Measurements from ENCODE around the gene MSH5. TPM values are rescaled to one million over a fixed set of nuclear protein-coding genes. Genes with fewer than 3 reads are reported as not detected.

The MSH5 gene
- total and polyA plus RNA-seq, 2 of the 13 experiments (the other 11 are each of a cell fraction or from before 2014, with no cell fraction given): 10.2 to 38.7 TPM

DNA sequence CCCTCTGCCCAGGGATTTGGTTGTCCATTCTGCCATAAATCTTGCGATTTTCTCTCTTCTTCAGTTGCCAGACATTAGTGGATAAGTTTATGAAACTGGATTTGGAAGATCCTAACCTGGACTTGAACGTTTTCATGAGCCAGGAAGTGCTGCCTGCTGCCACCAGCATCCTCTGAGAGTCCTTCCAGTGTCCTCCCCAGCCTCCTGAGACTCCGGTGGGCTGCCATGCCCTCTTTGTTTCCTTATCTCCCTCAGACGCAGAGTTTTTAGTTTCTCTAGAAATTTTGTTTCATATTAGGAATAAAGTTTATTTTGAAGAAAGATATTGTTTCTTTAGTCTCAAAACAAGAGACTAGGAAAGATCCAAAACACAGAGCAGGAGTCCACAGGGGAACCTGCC lies 22.6 kb downstream of the MSH5 start, which contains the start of gene SAPCD1:
TSS of gene SAPCD1 (plus strand) at position 301 of the 400 bp plus-strand sequence. CDS start 399 bp downstream, outside the sequence.
- H2AFZ ChIP-seq (ENCODE audit: low read length): no peak within 1 kb of the TSS
- H3K27me3 ChIP-seq (ENCODE audit: control insufficient read depth in 1 of 2, insufficient read depth in 2 of 2, low read length in 2 of 2): no peaks in the 10 kb centered on the region
- no peak for DNase-seq (ENCODE audit: low spot score)
- H3K36me3 ChIP-seq (replicated peaks in 1 of 2; ENCODE audit: control insufficient read depth in 1 of 2, insufficient read depth in 2 of 2, low read length in 2 of 2): peaks cover 0 to 2% of the 10 kb centered on the region in 2 experiments; a peak in 3 of 5 replicates
- BruUV-seq (replicated peaks): no TSS peak
- in situ Hi-C loops (cut with HindIII; ENCODE audit: extremely low pct_ligation_motif_present, low pct_unique_long_range_greater_than_20kb): no loop called here
- ATAC-seq: no peak
- CTCF ChIA-PET (ENCODE audit: low intra/inter-chr PET ratio, low total read pairs): no interaction called here
- no peaks in the 10 kb centered on the region for H4K20me1 ChIP-seq (ENCODE audit: insufficient read depth, low read length)
- TF ChIP-seq NKX3-1 (CRISPR knock-in tag; IDR thresholded peaks at IDR 0.05) (no peak), ZSCAN21 (CRISPR knock-in tag; IDR thresholded peaks at IDR 0.05; ENCODE audit: borderline replicate concordance) (no peak), HNRNPUL1 (IDR thresholded peaks at IDR 0.05; ENCODE audit: low read depth, low read length) (no peak), ZSCAN25 (CRISPR knock-in tag; IDR thresholded peaks at IDR 0.05) (no peak)
- H3K27ac ChIP-seq (ENCODE audit: extremely low read length, insufficient read depth, low read length): no peak within 1 kb of the TSS
- H3K4me2 ChIP-seq (ENCODE audit: low read depth, low read length): no peak within 1 kb of the TSS
- intact Hi-C loops (cut with micrococcal nuclease; ENCODE audit: unreplicated experiment): no loop called here
- peaks cover 45% of the 10 kb centered on the region for H3K4me1 ChIP-seq (ENCODE audit: insufficient read depth, low read length)
- WGBS (ENCODE audit: low lambda C conversion rate): 77% methylated on average over 4 of the region's 4 CpGs
- no peak within 1 kb of the TSS for H3K9ac ChIP-seq (ENCODE audit: insufficient read depth, low read depth, low read length)
- no peak for FAIRE-seq
- POLR2A ChIA-PET: interaction anchor here (1.0 to 11.5 kb wide), 3 partner anchors 24 to 25 kb away, joined by 3 to 96 read pairs (median 10); partner anchors contain the start of genes CLIC1 and MSH5
- H3K79me2 ChIP-seq (ENCODE audit: insufficient read depth, low read length): no peaks in the 10 kb centered on the region
- no peak within 1 kb of the TSS for H3K4me3 ChIP-seq (replicated peaks in 1 of 3; ENCODE audit: insufficient read depth in 1 of 3, low read depth in 2 of 3, low read length in 3 of 3)
- H3K9me3 ChIP-seq (ENCODE audit: low read length): no peaks in the 10 kb centered on the region

DNA sequence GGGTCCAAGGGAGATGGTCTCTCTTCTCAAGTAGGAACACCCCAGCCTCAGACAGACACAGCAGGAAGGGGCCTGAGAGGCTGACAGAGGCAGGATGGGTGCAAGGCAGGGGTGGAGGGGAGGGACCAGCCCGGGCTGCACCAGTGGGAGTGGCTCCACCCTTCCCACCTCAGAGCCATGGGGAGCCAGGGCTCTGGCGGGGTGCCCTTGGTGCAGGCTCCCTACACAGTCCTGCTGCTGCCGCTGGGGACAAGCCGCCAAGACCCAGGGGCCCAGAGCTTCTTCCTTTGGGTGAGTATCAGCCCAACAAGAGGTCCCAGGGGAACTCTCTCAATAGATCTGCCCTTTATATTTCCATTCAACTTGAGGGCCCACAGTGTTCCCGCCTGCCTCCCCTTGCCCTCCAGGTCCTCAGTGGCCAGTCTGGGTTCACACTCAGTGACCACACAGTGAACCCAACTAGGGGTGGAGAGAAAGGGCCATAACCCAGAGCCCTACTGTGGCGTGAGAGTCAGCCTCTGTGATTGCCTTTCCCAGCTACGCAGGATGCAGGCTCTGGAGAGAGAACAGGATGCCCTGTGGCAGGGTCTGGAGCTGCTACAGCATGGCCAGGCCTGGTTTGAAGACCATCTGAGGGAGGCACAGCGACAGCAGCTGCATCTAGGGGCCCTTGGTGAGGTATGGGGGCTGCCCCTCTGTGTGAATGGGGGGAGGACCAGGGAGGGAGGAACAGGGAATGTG lies 23.2 kb downstream of the MSH5 start:
- ChIA-PET POLR2A (interaction anchor here (1.0 to 1.6 kb wide), 2 partner anchors 24 to 26 kb away, joined by 3 to 10 read pairs; partner anchors contain the start of gene CLIC1), CTCF (ENCODE audit: low intra/inter-chr PET ratio, low total read pairs) (no interaction called here)
- Histone ChIP-seq H4K20me1 (ENCODE audit: insufficient read depth, low read length) (no peaks in the 10 kb centered on the region), H3K79me2 (ENCODE audit: insufficient read depth, low read length) (no peaks in the 10 kb centered on the region), H2AFZ (ENCODE audit: low read length) (no peak overlapping the region), H3K4me2 (ENCODE audit: low read depth, low read length) (no peak overlapping the region), H3K4me3 (replicated peaks in 1 of 3; ENCODE audit: insufficient read depth in 1 of 3, low read depth in 2 of 3, low read length in 3 of 3) (no peak overlapping the region), H3K36me3 (replicated peaks in 1 of 2; ENCODE audit: control insufficient read depth in 1 of 2, insufficient read depth in 2 of 2, low read length in 2 of 2) (peaks cover 0 to 2% of the 10 kb centered on the region in 2 experiments; a peak in 3 of 5 replicates), H3K27ac (ENCODE audit: extremely low read length, insufficient read depth, low read length) (no peak overlapping the region), H3K4me1 (ENCODE audit: insufficient read depth, low read length) (peaks cover 47% of the 10 kb centered on the region), H3K27me3 (ENCODE audit: control insufficient read depth in 1 of 2, insufficient read depth in 2 of 2, low read length in 2 of 2) (no peaks in the 10 kb centered on the region), H3K9me3 (ENCODE audit: low read length) (no peaks in the 10 kb centered on the region), H3K9ac (ENCODE audit: insufficient read depth, low read depth, low read length) (no peak overlapping the region)
- in situ Hi-C loops (cut with HindIII; ENCODE audit: extremely low pct_ligation_motif_present, low pct_unique_long_range_greater_than_20kb): no loop called here
- DNase-seq (ENCODE audit: low spot score) (no peak), ATAC-seq (no peak), FAIRE-seq (no peak)
- intact Hi-C loops (cut with micrococcal nuclease; ENCODE audit: unreplicated experiment): no loop called here
- 80% methylated on average over 5 of the region's 8 CpGs for WGBS (ENCODE audit: low lambda C conversion rate)
- no TSS peak for BruUV-seq (replicated peaks)
- peak; percentile 46; the same call in 1 of the 2 replicates for TF ChIP-seq POLR2G (IDR thresholded peaks at IDR 0.05; ENCODE audit: low read depth, low read length)
- TF ChIP-seq GATA4 (IDR thresholded peaks at IDR 0.05; ENCODE audit: borderline replicate concordance, low read depth): no peak
- TF ChIP-seq ZNF292 (CRISPR knock-in tag; IDR thresholded peaks at IDR 0.05; ENCODE audit: borderline replicate concordance, low read depth): no peak
- no peak for TF ChIP-seq ATF7 (IDR thresholded peaks at IDR 0.05)
- 0 out of 2 replicates have a peak, but pooled peaks have one; percentile 51 for TF ChIP-seq ATF7 (CRISPR knock-in tag; IDR thresholded peaks at IDR 0.05)
- TF ChIP-seq TOPORS (CRISPR knock-in tag; IDR thresholded peaks at IDR 0.05): no peak
- TF ChIP-seq, protein P1, sequence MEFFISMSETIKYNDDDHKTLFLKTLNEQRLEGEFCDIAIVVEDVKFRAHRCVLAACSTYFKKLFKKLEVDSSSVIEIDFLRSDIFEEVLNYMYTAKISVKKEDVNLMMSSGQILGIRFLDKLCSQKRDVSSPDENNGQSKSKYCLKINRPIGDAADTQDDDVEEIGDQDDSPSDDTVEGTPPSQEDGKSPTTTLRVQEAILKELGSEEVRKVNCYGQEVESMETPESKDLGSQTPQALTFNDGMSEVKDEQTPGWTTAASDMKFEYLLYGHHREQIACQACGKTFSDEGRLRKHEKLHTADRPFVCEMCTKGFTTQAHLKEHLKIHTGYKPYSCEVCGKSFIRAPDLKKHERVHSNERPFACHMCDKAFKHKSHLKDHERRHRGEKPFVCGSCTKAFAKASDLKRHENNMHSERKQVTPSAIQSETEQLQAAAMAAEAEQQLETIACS (CRISPR knock-in tag; IDR thresholded peaks at IDR 0.05): no peak
- TF ChIP-seq POLR2A (IDR thresholded peaks at IDR 0.05; ENCODE audit: insufficient read depth in 1 of 2, low read depth in 2 of 2, low read length in 2 of 2): peak in 1 of 2 experiments; percentile 11; a peak in 2 of 4 replicates

Measured in HepG2 (cell line).